MM.1S (cell line): ENCODE results near the gene ALDH1B1.

ENCODE experiments used
- EZH2 ChIP-seq: fragments of 300-600 bp; sonication (generic); optimal IDR thresholded peaks from 2 replicates; pipeline ENCODE3; 2017; ENCODE audit warnings: low read depth, mild to moderate bottlenecking, antibody characterized with exemption, low read length, mixed read lengths
- TF ChIP-seq, protein P1 (sequence below): fragments of 300-600 bp; sonication (generic); IDR thresholded peaks from 2 replicates; pipeline ENCODE4 v1.5.1; 2016; ENCODE audit warnings: antibody characterized with exemption, low read length, mixed read lengths

DNA sequence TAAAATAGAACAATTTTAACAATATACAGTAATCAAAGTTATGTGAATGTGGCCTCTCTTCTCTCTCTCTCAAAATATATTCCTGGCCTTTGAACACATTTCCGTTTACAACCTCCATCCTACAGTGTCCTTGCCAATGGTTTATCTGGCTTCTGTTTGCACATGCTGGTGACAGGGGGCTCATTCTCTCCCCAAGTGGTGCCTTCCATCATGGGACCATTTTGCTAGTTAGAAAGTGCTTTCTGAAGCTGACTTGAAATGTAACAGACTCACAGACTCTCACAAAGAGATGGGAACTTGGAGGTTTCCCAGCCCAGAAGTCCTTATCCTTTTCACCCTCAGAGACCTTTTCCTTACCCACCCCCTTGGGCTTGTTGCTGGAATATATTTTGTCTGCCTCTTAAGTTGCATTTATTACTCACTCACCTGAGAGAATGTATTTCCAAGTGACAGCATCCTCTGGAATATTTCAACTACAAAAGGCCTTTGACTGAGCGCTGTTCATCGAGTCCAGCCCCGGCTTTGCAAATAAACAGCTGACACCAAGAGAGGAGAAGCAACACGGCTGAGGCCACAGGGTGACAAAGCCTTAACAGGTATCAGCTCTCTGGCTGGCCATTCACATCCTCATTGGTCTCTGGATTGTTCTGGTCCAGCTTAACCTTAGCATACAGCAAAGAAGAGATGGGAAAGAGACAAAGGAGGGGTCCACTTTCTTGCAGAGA is 17.5 kb upstream of the ALDH1B1 start:
- TF ChIP-seq EZH2 = no peak
- TF ChIP-seq, protein P1, sequence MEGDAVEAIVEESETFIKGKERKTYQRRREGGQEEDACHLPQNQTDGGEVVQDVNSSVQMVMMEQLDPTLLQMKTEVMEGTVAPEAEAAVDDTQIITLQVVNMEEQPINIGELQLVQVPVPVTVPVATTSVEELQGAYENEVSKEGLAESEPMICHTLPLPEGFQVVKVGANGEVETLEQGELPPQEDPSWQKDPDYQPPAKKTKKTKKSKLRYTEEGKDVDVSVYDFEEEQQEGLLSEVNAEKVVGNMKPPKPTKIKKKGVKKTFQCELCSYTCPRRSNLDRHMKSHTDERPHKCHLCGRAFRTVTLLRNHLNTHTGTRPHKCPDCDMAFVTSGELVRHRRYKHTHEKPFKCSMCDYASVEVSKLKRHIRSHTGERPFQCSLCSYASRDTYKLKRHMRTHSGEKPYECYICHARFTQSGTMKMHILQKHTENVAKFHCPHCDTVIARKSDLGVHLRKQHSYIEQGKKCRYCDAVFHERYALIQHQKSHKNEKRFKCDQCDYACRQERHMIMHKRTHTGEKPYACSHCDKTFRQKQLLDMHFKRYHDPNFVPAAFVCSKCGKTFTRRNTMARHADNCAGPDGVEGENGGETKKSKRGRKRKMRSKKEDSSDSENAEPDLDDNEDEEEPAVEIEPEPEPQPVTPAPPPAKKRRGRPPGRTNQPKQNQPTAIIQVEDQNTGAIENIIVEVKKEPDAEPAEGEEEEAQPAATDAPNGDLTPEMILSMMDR = no peak
